HG03575 (cell line): ENCODE results near the gene PPP1R13B.
"Not testable (repeated sequence)": the region's sequence is repeated elsewhere in the genome, so short reads cannot be mapped to it uniquely, and the experiment has no call there.

ENCODE experiments used
- ATAC-seq: cut with Tn5 transposase; IDR thresholded peaks from one replicate; pipeline ENCODE4 v1.9.1; 2021; ENCODE audit not compliant: unreplicated experiment, insufficient number of reproducible peaks, low FRiP score; ENCODE audit errors: extremely low read depth

Gene PPP1R13B

GRCh38 chr14:103815253-103815652 lies 32.1 kb downstream of the PPP1R13B start:
- no peak for ATAC-seq

GRCh38 chr14:103811189-103811588 lies 36.2 kb downstream of the PPP1R13B start:
- no peak for ATAC-seq

- no peak for ATAC-seq
Measured at GRCh38 chr14:103808403-103809001, 38.9 kb downstream of the PPP1R13B start.

GRCh38 chr14:103806805-103807204 lies 40.6 kb downstream of the PPP1R13B start:
- ATAC-seq = no peak

GRCh38 chr14:103805708-103806107 lies 41.7 kb downstream of the PPP1R13B start:
- ATAC-seq = no peak

- ATAC-seq = no peak
Measured at GRCh38 chr14:103803661-103804060, 43.7 kb downstream of the PPP1R13B start.

- ATAC-seq = no peak
Measured at GRCh38 chr14:103802356-103802755, 45.0 kb downstream of the PPP1R13B start.

GRCh38 chr14:103801459-103801858 lies 45.9 kb downstream of the PPP1R13B start:
- no peak for ATAC-seq

GRCh38 chr14:103793192-103793591 lies 54.2 kb downstream of the PPP1R13B start:
- ATAC-seq = not testable (repeated sequence)

- ATAC-seq = no peak
Measured at GRCh38 chr14:103788086-103788485, 59.3 kb downstream of the PPP1R13B start.

- ATAC-seq = no peak
Measured at GRCh38 chr14:103782376-103782775, 65.0 kb downstream of the PPP1R13B start.

- ATAC-seq = not testable (repeated sequence)
Measured at GRCh38 chr14:103776319-103776718, 71.1 kb downstream of the PPP1R13B start.

- ATAC-seq = no peak
Measured at GRCh38 chr14:103775506-103775905, 71.9 kb downstream of the PPP1R13B start.

GRCh38 chr14:103773521-103773920 lies 73.9 kb downstream of the PPP1R13B start:
- ATAC-seq = no peak

GRCh38 chr14:103772078-103772712 lies 75.2 kb downstream of the PPP1R13B start:
- no peak for ATAC-seq

- ATAC-seq = no peak
Measured at GRCh38 chr14:103770902-103771301, 76.5 kb downstream of the PPP1R13B start.

GRCh38 chr14:103770500-103770899 lies 76.9 kb downstream of the PPP1R13B start:
- ATAC-seq = no peak

GRCh38 chr14:103767336-103767894 lies 80.0 kb downstream of the PPP1R13B start:
- ATAC-seq = no peak

GRCh38 chr14:103765526-103765925 lies 81.8 kb downstream of the PPP1R13B start:
- ATAC-seq = no peak

- ATAC-seq = no peak
Measured at GRCh38 chr14:103763730-103764488, 83.5 kb downstream of the PPP1R13B start.
